Measurements from ENCODE around the gene MTMR4. TPM values are rescaled to one million over a fixed set of nuclear protein-coding genes. Genes with fewer than 3 reads are reported as not detected.

The MTMR4 gene
- total RNA-seq, 1 experiment from 2014 or later: 67.2 TPM

- no peaks in the 10 kb centered on the region for H4K20me1 ChIP-seq (ENCODE audit: insufficient read depth)
- ATAC-seq (no peak), DNase-seq (ENCODE audit: low read depth, low spot score) (no peak)
- H3K27ac ChIP-seq (ENCODE audit: low read depth, low read length): no peak overlapping the region
- ChIA-PET POLR2A (interaction anchor here (4.6 kb wide), 1 partner anchor 101 kb away, joined by 29 read pairs; no protein-coding TSS in a partner anchor), RAD21 (ENCODE audit: low non-redundant PET in 1 of 2, low total read pairs in 2 of 2, uncharacterized antibody in 2 of 2, unreplicated experiment in 2 of 2) (no interaction called here), CTCF (interaction anchor here (0.6 to 1.6 kb wide), 2 partner anchors 10 to 11 kb away, joined by 3 to 8 read pairs; no protein-coding TSS in a partner anchor)
- H3K9me3 ChIP-seq (ENCODE audit: control insufficient read depth in 1 of 2, insufficient read depth in 1 of 2, low read depth in 1 of 2, low read length in 2 of 2): no peaks in the 10 kb centered on the region
- no peak overlapping the region for H3K4me2 ChIP-seq (ENCODE audit: low read length)
- H3K79me2 ChIP-seq (ENCODE audit: insufficient read depth, low read length): no peaks in the 10 kb centered on the region
- H2AFZ ChIP-seq (ENCODE audit: low read depth, low read length, poor library complexity, severe bottlenecking): no peak overlapping the region
- intact Hi-C loops (cut with micrococcal nuclease): no loop called here
- no TSS peak for BruUV-seq (replicated peaks)
- H3K9ac ChIP-seq (ENCODE audit: low read length): no peak overlapping the region
- H3K27me3 ChIP-seq (ENCODE audit: insufficient read depth, low read length): no peaks in the 10 kb centered on the region; the same call in 1 of the 2 replicates
- no peaks in the 10 kb centered on the region for H3K9me2 ChIP-seq (ENCODE audit: insufficient read depth)
- no peaks in the 10 kb centered on the region for H3K36me3 ChIP-seq (ENCODE audit: control insufficient read depth in 1 of 2, insufficient read depth in 2 of 2, low read length in 2 of 2)
- TF ChIP-seq EZH2 (IDR thresholded peaks at IDR 0.05): no peak
- H3K4me3 ChIP-seq (replicated peaks in 1 of 2; ENCODE audit: low read depth in 1 of 2, low read length in 2 of 2): no peak overlapping the region
- H3K4me1 ChIP-seq (ENCODE audit: control insufficient read depth in 1 of 2, insufficient read depth in 2 of 2, low read length in 2 of 2): peaks cover 21 to 33% of the 10 kb centered on the region in 2 experiments
Observed at GRCh38 chr17:58530655-58531054, 16.2 kb upstream of the MTMR4 start.

GRCh38 chr17:58529275-58529674 is 14.8 kb upstream of the MTMR4 start:
- Histone ChIP-seq H3K4me1 (ENCODE audit: control insufficient read depth in 1 of 2, insufficient read depth in 2 of 2, low read length in 2 of 2) (peaks cover 8 to 19% of the 10 kb centered on the region in 2 experiments; a peak in 3 of 4 replicates), H4K20me1 (ENCODE audit: insufficient read depth) (no peaks in the 10 kb centered on the region), H3K9me3 (ENCODE audit: control insufficient read depth in 1 of 2, insufficient read depth in 1 of 2, low read depth in 1 of 2, low read length in 2 of 2) (no peaks in the 10 kb centered on the region), H2AFZ (ENCODE audit: low read depth, low read length, poor library complexity, severe bottlenecking) (no peak overlapping the region), H3K4me3 (replicated peaks in 1 of 2; ENCODE audit: low read depth in 1 of 2, low read length in 2 of 2) (no peak overlapping the region), H3K9me2 (ENCODE audit: insufficient read depth) (no peaks in the 10 kb centered on the region), H3K36me3 (ENCODE audit: control insufficient read depth in 1 of 2, insufficient read depth in 2 of 2, low read length in 2 of 2) (no peaks in the 10 kb centered on the region), H3K9ac (ENCODE audit: low read length) (no peak overlapping the region), H3K79me2 (ENCODE audit: insufficient read depth, low read length) (no peaks in the 10 kb centered on the region), H3K27ac (ENCODE audit: low read depth, low read length) (no peak overlapping the region), H3K4me2 (ENCODE audit: low read length) (no peak overlapping the region), H3K27me3 (ENCODE audit: insufficient read depth, low read length) (no peaks in the 10 kb centered on the region; the same call in 1 of the 2 replicates)
- ChIA-PET CTCF (interaction anchor here (1.6 to 4.3 kb wide), 2 partner anchors 9 to 11 kb away, joined by 8 to 15 read pairs; no protein-coding TSS in a partner anchor), POLR2A (interaction anchor here (1.0 to 4.6 kb wide), 3 partner anchors 102 to 137 kb away, joined by 4 to 29 read pairs (median 5); no protein-coding TSS in a partner anchor), RAD21 (ENCODE audit: low non-redundant PET in 1 of 2, low total read pairs in 2 of 2, uncharacterized antibody in 2 of 2, unreplicated experiment in 2 of 2) (interaction anchor here in 1 of 2 experiments (0.6 kb wide), 1 partner anchor 44 kb away, joined by 4 read pairs; no protein-coding TSS in a partner anchor)
- intact Hi-C loops (cut with micrococcal nuclease): no loop called here
- ATAC-seq (no peak), DNase-seq (ENCODE audit: low read depth, low spot score) (no peak)
- BruUV-seq (replicated peaks): no TSS peak
- TF ChIP-seq CEBPB (IDR thresholded peaks at IDR 0.05; ENCODE audit: low read depth) (no peak), SRF (IDR thresholded peaks at IDR 0.05; ENCODE audit: low read depth) (no peak), POLR2A (IDR thresholded peaks at IDR 0.05; ENCODE audit: borderline replicate concordance, extremely low read depth, insufficient read depth, insufficient read length) (no peak), ATF3 (IDR thresholded peaks at IDR 0.05) (no peak)
